Large intestine (tissue), 3 donors: Measurements from ENCODE around the gene GPR107. TPM values are rescaled to one million over a fixed set of nuclear protein-coding genes. Genes with fewer than 3 reads are reported as not detected.

Experiments
- DNase-seq, 2 donors: peaks; one replicate each; pipeline versions ENCODE4 v3.0.0 to v3.0.0-alpha.2; 2013
- H3K27ac ChIP-seq: one replicate; pipeline ENCODE4 v1.5.1; 2013; ENCODE audit warnings: low read length
- H3K27me3 ChIP-seq: 2 replicates; pipeline ENCODE4 v1.6.1; 2013; ENCODE audit warnings: low read length; ENCODE audit not compliant: control insufficient read depth, insufficient read depth
- H3K36me3 ChIP-seq: 2 replicates; pipeline ENCODE4 v1.6.1; 2013; ENCODE audit warnings: low read length; ENCODE audit not compliant: control insufficient read depth, insufficient read depth
- H3K4me1 ChIP-seq: one replicate; pipeline ENCODE4 v1.6.1; 2013; ENCODE audit warnings: low read length; ENCODE audit not compliant: control insufficient read depth, insufficient read depth
- H3K4me3 ChIP-seq: one replicate; pipeline ENCODE4 v1.5.1; 2013; ENCODE audit warnings: low read length
- H3K9me3 ChIP-seq: one replicate; pipeline ENCODE4 v1.6.1; 2013; ENCODE audit warnings: mild to moderate bottlenecking, low read depth, low read length, moderate library complexity; ENCODE audit not compliant: control insufficient read depth
- whole genome bisulfite sequencing: methylation state at CpG from one replicate; pipeline ENCODE4 v1.1.5; 2013; ENCODE audit warnings: low lambda C conversion rate; ENCODE audit not compliant: insufficient coverage; 5-methylcytosine and 5-hydroxymethylcytosine counted together
- polyA plus RNA-seq: library from polyadenylated mRNA; unstranded; fragments of 120-200 nt; gene quantifications from one replicate; pipeline ENCODE4 v1.2.1, GENCODE V29; 2013

The GPR107 gene
- polyA plus RNA-seq, 1 donor, result 32.3 TPM

GRCh38 chr9:130145658-130146057 is 92.0 kb downstream of the GPR107 start:
- no peaks in the 10 kb centered on the region for H3K36me3 ChIP-seq
- no peak for DNase-seq
- no peak overlapping the region for H3K4me3 ChIP-seq
- no peaks in the 10 kb centered on the region for H3K4me1 ChIP-seq
- 40% methylated on average over 1 of the region's 1 CpG for WGBS
- H3K27me3 ChIP-seq, result peaks cover 10% of the 10 kb centered on the region
- H3K27ac ChIP-seq, result no peak overlapping the region
- H3K9me3 ChIP-seq, result no peaks in the 10 kb centered on the region

GRCh38 chr9:130147198-130147597 is 93.5 kb downstream of the GPR107 start:
- no peak overlapping the region for H3K27ac ChIP-seq
- no peak overlapping the region for H3K4me3 ChIP-seq
- WGBS, result 100% methylated on average over 1 of the region's 5 CpGs
- no peaks in the 10 kb centered on the region for H3K36me3 ChIP-seq
- H3K9me3 ChIP-seq, result no peaks in the 10 kb centered on the region
- DNase-seq, result no peak
- peaks cover 10% of the 10 kb centered on the region for H3K27me3 ChIP-seq
- no peaks in the 10 kb centered on the region for H3K4me1 ChIP-seq

- Histone ChIP-seq H3K36me3 (no peaks in the 10 kb centered on the region), H3K27ac (no peak overlapping the region), H3K9me3 (no peaks in the 10 kb centered on the region), H3K4me1 (no peaks in the 10 kb centered on the region), H3K4me3 (no peak overlapping the region), H3K27me3 (peaks cover 9% of the 10 kb centered on the region)
- no peak for DNase-seq
- WGBS, result no CpG with 5 or more reads among the region's 3 CpGs
These were observed 94.2 kb downstream of the GPR107 start for GRCh38 chr9:130147910-130148309.

- Histone ChIP-seq H3K4me3 (no peak overlapping the region), H3K27me3 (peaks cover 2% of the 10 kb centered on the region), H3K27ac (no peak overlapping the region), H3K9me3 (no peaks in the 10 kb centered on the region), H3K4me1 (no peaks in the 10 kb centered on the region), H3K36me3 (no peaks in the 10 kb centered on the region)
- WGBS, result no CpG with 5 or more reads among the region's 5 CpGs
- DNase-seq, result no peak
These were observed 95.3 kb downstream of the GPR107 start for GRCh38 chr9:130149031-130149430.

GRCh38 chr9:130149654-130150286 is 96.1 kb downstream of the GPR107 start:
- DNase-seq, result no peak
- Histone ChIP-seq H3K4me1 (no peaks in the 10 kb centered on the region), H3K9me3 (no peaks in the 10 kb centered on the region), H3K36me3 (no peaks in the 10 kb centered on the region), H3K27ac (no peak overlapping the region), H3K4me3 (no peak overlapping the region), H3K27me3 (peaks cover under 1% of the 10 kb centered on the region)
- WGBS, result 100% methylated on average over 1 of the region's 5 CpGs

GRCh38 chr9:130150779-130151382 is 97.2 kb downstream of the GPR107 start:
- WGBS, result no CpG with 5 or more reads among the region's 14 CpGs
- Histone ChIP-seq H3K27me3 (no peaks in the 10 kb centered on the region), H3K36me3 (no peaks in the 10 kb centered on the region), H3K27ac (no peak overlapping the region), H3K9me3 (no peaks in the 10 kb centered on the region), H3K4me3 (no peak overlapping the region), H3K4me1 (no peaks in the 10 kb centered on the region)
- DNase-seq, result no peak

GRCh38 chr9:130154816-130155215 is 101.1 kb downstream of the GPR107 start:
- Histone ChIP-seq H3K27ac (no peak overlapping the region), H3K36me3 (no peaks in the 10 kb centered on the region), H3K4me3 (no peak overlapping the region), H3K4me1 (peaks cover 11% of the 10 kb centered on the region), H3K27me3 (no peaks in the 10 kb centered on the region), H3K9me3 (no peaks in the 10 kb centered on the region)
- WGBS, result no CpG with 5 or more reads among the region's 3 CpGs
- DNase-seq, result no peak

- no CpG with 5 or more reads among the region's 12 CpGs for WGBS
These were observed 101.9 kb downstream of the GPR107 start for GRCh38 chr9:130155647-130156046.

GRCh38 chr9:130156672-130157071 is 103.0 kb downstream of the GPR107 start:
- Histone ChIP-seq H3K27ac (no peak overlapping the region), H3K27me3 (no peaks in the 10 kb centered on the region), H3K36me3 (no peaks in the 10 kb centered on the region), H3K4me1 (peaks cover 11% of the 10 kb centered on the region), H3K9me3 (no peaks in the 10 kb centered on the region), H3K4me3 (no peak overlapping the region)
- no CpG with 5 or more reads among the region's 6 CpGs for WGBS
- DNase-seq, result no peak

More at GRCh38 chr9:130155647-130156046, 101.9 kb downstream of the GPR107 start:
- Histone ChIP-seq H3K9me3 (no peaks in the 10 kb centered on the region), H3K4me3 (no peak overlapping the region), H3K27me3 (no peaks in the 10 kb centered on the region), H3K27ac (no peak overlapping the region), H3K36me3 (no peaks in the 10 kb centered on the region), H3K4me1 (peaks cover 11% of the 10 kb centered on the region)
- DNase-seq, result no peak

GRCh38 chr9:130157079-130157478 is 103.4 kb downstream of the GPR107 start:
- Histone ChIP-seq H3K27ac (no peak overlapping the region), H3K36me3 (no peaks in the 10 kb centered on the region), H3K4me3 (no peak overlapping the region), H3K9me3 (no peaks in the 10 kb centered on the region), H3K27me3 (no peaks in the 10 kb centered on the region), H3K4me1 (peaks cover 11% of the 10 kb centered on the region)
- DNase-seq, result no peak
- WGBS, result no CpG with 5 or more reads among the region's 7 CpGs

- H3K27ac ChIP-seq, result no peak overlapping the region
- no peak overlapping the region for H3K4me3 ChIP-seq
- H3K27me3 ChIP-seq, result no peaks in the 10 kb centered on the region
- no peaks in the 10 kb centered on the region for H3K9me3 ChIP-seq
- no peak for DNase-seq
- peaks cover 11% of the 10 kb centered on the region for H3K4me1 ChIP-seq
- no peaks in the 10 kb centered on the region for H3K36me3 ChIP-seq
- no CpG with 5 or more reads among the region's 8 CpGs for WGBS
These were observed 104.3 kb downstream of the GPR107 start for GRCh38 chr9:130158001-130158400.
